Mucosa of stomach (tissue), 1 donor: ENCODE data around the gene LRRC4C.

Experiments
- H3K27me3 ChIP-seq: one replicate; pipeline ENCODE4 v1.7.0; 2013; ENCODE audit warnings: mild to moderate bottlenecking, low read length; ENCODE audit not compliant: control insufficient read depth, insufficient read depth
- H3K36me3 ChIP-seq: one replicate; pipeline ENCODE4 v1.7.0; 2013; ENCODE audit warnings: low read length; ENCODE audit not compliant: control insufficient read depth, insufficient read depth
- H3K4me1 ChIP-seq: one replicate; pipeline ENCODE4 v1.7.0; 2013; ENCODE audit warnings: mild to moderate bottlenecking, low read length; ENCODE audit not compliant: control insufficient read depth, insufficient read depth
- H3K4me3 ChIP-seq: one replicate; pipeline ENCODE4 v1.7.0; 2013; ENCODE audit warnings: low read length
- H3K9ac ChIP-seq: one replicate; pipeline ENCODE4 v1.7.0; 2013; ENCODE audit warnings: mild to moderate bottlenecking, low read length, moderate library complexity
- H3K9me3 ChIP-seq: one replicate; pipeline ENCODE4 v1.7.0; 2013; ENCODE audit warnings: mild to moderate bottlenecking, low read length, moderate library complexity; ENCODE audit not compliant: control insufficient read depth
- donor health status: Pancreatic carcinoma.

Gene LRRC4C

GRCh38 chr11:40281052-40281580, 1178.3 kb downstream of the LRRC4C start:
- Histone ChIP-seq H3K4me3 (no peak overlapping the region), H3K9ac (no peak overlapping the region), H3K36me3 (no peaks in the 10 kb centered on the region), H3K27me3 (no peaks in the 10 kb centered on the region), H3K4me1 (no peaks in the 10 kb centered on the region), H3K9me3 (no peaks in the 10 kb centered on the region)

GRCh38 chr11:40280159-40281051, 1179.0 kb downstream of the LRRC4C start:
- Histone ChIP-seq H3K27me3 (no peaks in the 10 kb centered on the region), H3K9me3 (no peaks in the 10 kb centered on the region), H3K4me1 (no peaks in the 10 kb centered on the region), H3K4me3 (no peak overlapping the region), H3K9ac (no peak overlapping the region), H3K36me3 (no peaks in the 10 kb centered on the region)

DNA sequence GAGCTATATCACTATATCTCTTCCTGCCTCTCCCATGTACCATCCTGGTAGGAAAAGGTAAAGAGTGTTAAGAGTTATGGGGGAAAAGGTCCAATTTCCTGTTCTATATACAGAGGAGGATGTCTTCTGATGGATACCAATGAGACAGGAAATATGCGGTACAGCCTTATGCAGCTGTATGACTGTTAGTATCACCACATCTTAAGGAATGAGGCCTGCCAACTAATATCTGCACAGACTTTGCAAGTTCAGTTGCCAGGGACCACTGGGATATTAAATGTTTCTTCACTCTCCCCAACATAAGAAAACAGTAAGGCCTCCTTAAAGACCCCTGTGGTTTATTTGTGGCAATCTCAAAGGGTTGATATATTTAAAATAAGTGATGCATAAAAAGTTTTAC, 1182.5 kb downstream of the LRRC4C start:
- H3K9me3 ChIP-seq: no peaks in the 10 kb centered on the region
- H3K4me3 ChIP-seq: no peak overlapping the region
- H3K4me1 ChIP-seq: no peaks in the 10 kb centered on the region
- no peaks in the 10 kb centered on the region for H3K27me3 ChIP-seq
- H3K9ac ChIP-seq: no peak overlapping the region
- H3K36me3 ChIP-seq: no peaks in the 10 kb centered on the region

DNA sequence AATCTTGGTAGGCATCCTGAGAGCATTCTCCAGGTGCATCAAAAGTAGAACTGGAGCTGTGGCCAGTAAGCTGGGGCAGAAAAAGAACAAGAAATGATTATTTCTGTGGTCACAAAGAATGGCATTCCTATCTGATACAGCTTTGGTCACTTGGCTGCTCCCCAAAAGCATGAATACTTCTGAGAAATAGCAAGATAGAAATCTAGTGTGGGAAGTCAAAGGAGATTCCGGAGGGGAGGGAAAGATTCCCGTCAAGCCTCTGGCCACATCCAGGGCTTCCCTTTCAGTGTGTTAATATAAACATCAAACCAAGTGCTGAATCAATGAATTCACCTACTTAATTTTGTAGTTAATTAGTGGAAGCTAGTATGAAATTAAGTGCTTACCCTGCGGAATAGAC, 1185.4 kb downstream of the LRRC4C start:
- Histone ChIP-seq H3K9me3 (no peaks in the 10 kb centered on the region), H3K27me3 (no peaks in the 10 kb centered on the region), H3K9ac (no peak overlapping the region), H3K36me3 (no peaks in the 10 kb centered on the region), H3K4me3 (no peak overlapping the region), H3K4me1 (no peaks in the 10 kb centered on the region)

DNA sequence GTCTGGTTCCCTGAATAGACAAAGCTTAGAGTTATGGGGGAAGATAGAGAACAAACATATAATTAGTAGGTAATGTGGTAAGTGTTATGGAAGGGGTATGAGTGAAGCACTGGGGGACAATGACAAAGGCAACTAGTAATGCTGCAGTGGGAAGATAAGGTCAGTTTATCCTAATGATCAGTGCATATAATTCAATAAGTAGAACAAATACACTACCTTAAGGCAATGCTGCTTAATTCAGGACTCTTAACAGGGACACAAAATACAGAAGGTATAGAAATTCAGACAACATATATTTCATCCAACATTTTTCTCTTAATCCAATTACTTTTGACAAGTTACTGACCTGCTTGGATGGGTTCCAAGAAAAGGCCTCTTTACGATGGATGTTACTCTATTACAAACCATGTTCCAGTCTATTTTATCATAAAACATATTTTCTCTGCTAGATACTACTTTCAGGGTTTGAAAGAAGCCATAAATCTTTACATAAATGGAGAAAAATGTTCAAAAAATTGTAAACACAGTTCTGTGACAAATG, 1186.2 kb downstream of the LRRC4C start:
- H3K4me1 ChIP-seq: no peaks in the 10 kb centered on the region
- H3K36me3 ChIP-seq: no peaks in the 10 kb centered on the region
- no peaks in the 10 kb centered on the region for H3K9me3 ChIP-seq
- no peaks in the 10 kb centered on the region for H3K27me3 ChIP-seq
- no peak overlapping the region for H3K9ac ChIP-seq
- H3K4me3 ChIP-seq: no peak overlapping the region

DNA sequence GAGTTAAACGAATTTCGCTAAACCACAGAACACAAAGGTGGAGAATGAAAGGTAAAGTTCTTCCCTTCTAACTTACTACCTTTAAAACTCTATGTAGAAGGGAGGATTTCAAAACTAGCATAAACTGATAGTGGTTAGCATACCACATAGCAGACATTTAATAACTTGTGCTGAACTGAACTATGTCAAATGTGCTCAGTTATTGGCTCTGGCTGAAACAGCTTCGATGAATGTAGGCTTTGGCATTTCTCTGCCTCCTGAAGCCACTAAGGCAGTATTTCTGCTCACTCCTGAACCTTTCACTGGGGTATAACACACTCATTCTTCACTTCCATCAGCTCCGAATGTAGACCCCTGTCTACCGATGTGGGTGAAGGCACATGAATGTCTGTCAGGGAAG, 1188.1 kb downstream of the LRRC4C start:
- Histone ChIP-seq H3K9ac (no peak overlapping the region), H3K4me3 (no peak overlapping the region), H3K36me3 (no peaks in the 10 kb centered on the region), H3K27me3 (no peaks in the 10 kb centered on the region), H3K4me1 (no peaks in the 10 kb centered on the region), H3K9me3 (no peaks in the 10 kb centered on the region)

GRCh38 chr11:40269865-40270264, 1189.6 kb downstream of the LRRC4C start:
- Histone ChIP-seq H3K4me1 (no peaks in the 10 kb centered on the region), H3K4me3 (no peak overlapping the region), H3K36me3 (no peaks in the 10 kb centered on the region), H3K27me3 (no peaks in the 10 kb centered on the region), H3K9me3 (no peaks in the 10 kb centered on the region), H3K9ac (no peak overlapping the region)

DNA sequence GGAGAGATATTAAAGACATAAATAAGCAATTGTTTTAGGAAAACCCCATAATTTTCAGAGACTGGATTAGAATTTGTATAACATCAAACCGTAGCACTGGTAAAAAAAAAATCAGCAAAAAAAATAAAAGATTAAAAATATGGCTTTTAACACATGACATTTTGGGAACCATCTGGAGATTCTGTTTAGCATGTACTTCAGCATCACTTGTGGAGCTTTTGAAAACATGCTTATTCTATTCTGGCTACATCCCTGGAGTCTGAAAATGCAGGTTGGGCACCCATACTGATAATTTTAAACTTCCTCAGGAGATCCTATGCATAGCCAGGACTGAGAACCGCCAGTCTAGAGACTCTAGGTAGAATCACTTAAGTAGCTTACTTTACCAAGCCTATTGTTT, 1190.9 kb downstream of the LRRC4C start:
- Histone ChIP-seq H3K4me3 (no peak overlapping the region), H3K27me3 (no peaks in the 10 kb centered on the region), H3K9ac (no peak overlapping the region), H3K9me3 (no peaks in the 10 kb centered on the region), H3K4me1 (no peaks in the 10 kb centered on the region), H3K36me3 (no peaks in the 10 kb centered on the region)

- no peaks in the 10 kb centered on the region for H3K27me3 ChIP-seq
- H3K9ac ChIP-seq: no peak overlapping the region
Measured at GRCh38 chr11:40255457-40255856, 1204.0 kb downstream of the LRRC4C start.

DNA sequence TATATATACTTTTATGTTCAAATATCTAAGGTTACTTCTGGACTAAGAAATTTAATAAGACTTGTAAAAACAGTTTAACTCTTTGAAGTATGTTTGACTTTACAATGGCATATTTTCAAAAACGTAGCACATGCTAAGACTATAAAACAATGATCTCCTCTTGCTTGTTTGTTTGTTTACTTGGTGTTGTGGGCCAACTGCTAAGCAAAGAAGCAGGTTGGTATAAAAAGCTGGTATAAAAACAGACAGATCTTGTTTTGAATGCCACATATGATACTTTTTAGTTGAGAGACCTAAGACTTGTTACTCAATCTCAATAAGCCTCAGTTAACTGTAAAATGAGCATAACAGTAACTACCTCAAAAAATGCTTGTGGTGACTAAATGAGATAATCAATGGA, 1206.3 kb downstream of the LRRC4C start:
- Histone ChIP-seq H3K27me3 (no peaks in the 10 kb centered on the region), H3K36me3 (no peaks in the 10 kb centered on the region), H3K9me3 (no peaks in the 10 kb centered on the region), H3K9ac (no peak overlapping the region), H3K4me1 (no peaks in the 10 kb centered on the region), H3K4me3 (no peak overlapping the region)

More at GRCh38 chr11:40255457-40255856, 1204.0 kb downstream of the LRRC4C start:
- Histone ChIP-seq H3K4me3 (no peak overlapping the region), H3K36me3 (no peaks in the 10 kb centered on the region), H3K4me1 (no peaks in the 10 kb centered on the region), H3K9me3 (no peaks in the 10 kb centered on the region)

DNA sequence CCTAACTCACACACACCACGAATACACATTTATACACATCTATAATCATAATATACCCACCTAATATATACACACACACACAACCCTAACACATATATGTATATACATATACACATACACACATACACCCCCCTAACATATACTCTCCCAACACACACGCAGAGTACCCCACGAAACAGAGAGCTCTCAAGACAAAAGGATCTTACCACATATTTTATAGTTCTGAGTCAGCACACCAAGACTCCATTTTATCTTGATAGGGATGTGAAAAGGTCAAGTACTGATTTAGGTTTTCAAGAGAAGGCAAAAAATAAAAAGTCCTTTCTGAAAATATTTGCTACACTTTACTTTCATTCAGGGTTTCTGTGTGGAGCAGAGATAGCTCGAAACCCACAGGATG, 1207.2 kb downstream of the LRRC4C start:
- H3K4me3 ChIP-seq: no peak overlapping the region
- no peaks in the 10 kb centered on the region for H3K9me3 ChIP-seq
- no peaks in the 10 kb centered on the region for H3K27me3 ChIP-seq
- no peaks in the 10 kb centered on the region for H3K4me1 ChIP-seq
- no peak overlapping the region for H3K9ac ChIP-seq
- H3K36me3 ChIP-seq: no peaks in the 10 kb centered on the region

- Histone ChIP-seq H3K9ac (no peak overlapping the region), H3K36me3 (no peaks in the 10 kb centered on the region), H3K4me1 (no peaks in the 10 kb centered on the region), H3K9me3 (no peaks in the 10 kb centered on the region), H3K4me3 (no peak overlapping the region), H3K27me3 (no peaks in the 10 kb centered on the region)
Measured at GRCh38 chr11:40246983-40247382, 1212.5 kb downstream of the LRRC4C start.
